Upper lobe of right lung (tissue), 1 donor: ENCODE results near the gene TLE1. TPM values are rescaled to one million over a fixed set of nuclear protein-coding genes. Genes with fewer than 3 reads are reported as not detected.

Source experiments
- ATAC-seq: fragments of 200-7000 bp; cut with Tn5 transposase; one replicate; pipeline ENCODE4 v1.9.1; 2020; ENCODE audit warnings: mild to moderate bottlenecking, moderate library complexity
- DNase-seq: peaks from one replicate; pipeline ENCODE4 v3.0.0-alpha.2; 2020
- H3K27ac ChIP-seq: fragments of 200-600 bp; one replicate; pipeline ENCODE4 v1.8.0; 2022
- H3K27me3 ChIP-seq: fragments of 200-600 bp; one replicate; pipeline ENCODE4 v1.8.0; 2022; ENCODE audit warnings: mild to moderate bottlenecking
- H3K36me3 ChIP-seq: fragments of 200-600 bp; one replicate; pipeline ENCODE4 v1.8.0; 2022
- H3K4me1 ChIP-seq: fragments of 200-600 bp; one replicate; pipeline ENCODE4 v1.8.0; 2022
- H3K4me3 ChIP-seq: fragments of 200-600 bp; one replicate; pipeline ENCODE4 v1.8.0; 2022; ENCODE audit warnings: mild to moderate bottlenecking
- H3K9me3 ChIP-seq: fragments of 200-600 bp; one replicate; pipeline ENCODE4 v1.8.0; 2022
- intact Hi-C: fragments of 100-400 bp; cut with DNase I; formaldehyde crosslinking; loops from one replicate; pipeline ENCODE4 v1.11.0; 2022
- total RNA-seq: library from RNA; stranded (reverse); fragmentation: NEBNext Ultra II Directional; extraction: Animal tissue kit (Norgen Biotek cat#: 25700); gene quantifications from one replicate; pipeline ENCODE4 v1.2.1, GENCODE V29; 2021
- TF ChIP-seq, protein P1 (sequence below): fragments of 200-600 bp; IDR thresholded peaks from one replicate; pipeline ENCODE4 v1.8.0; 2022; ENCODE audit warnings: antibody characterized with exemption
- donor health status: DM: no; HTN: yes; CAD: no; lungs with severe emphysema.

TLE1 gene
- total RNA-seq, 1 donor from 2014 or later: 19.2 TPM

DNA sequence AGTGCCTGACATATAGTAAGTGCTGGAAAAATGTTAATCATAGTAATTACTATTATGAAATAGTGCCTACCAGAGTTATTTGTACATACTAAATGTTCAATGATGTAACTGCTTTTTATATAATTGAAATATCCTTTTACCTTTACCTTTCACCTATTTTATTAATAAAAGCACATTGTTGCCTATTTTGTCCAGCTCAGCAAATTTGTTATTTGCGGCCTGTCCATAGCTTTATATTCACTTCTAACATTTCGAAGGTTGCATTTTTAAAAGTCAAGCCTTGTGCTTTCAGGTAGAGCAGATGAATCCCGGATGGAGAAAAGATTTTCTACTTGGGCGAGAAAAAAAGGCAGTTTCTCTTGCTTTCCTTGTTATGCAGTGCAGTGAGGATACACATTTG lies 119.3 kb downstream of the TLE1 start:
- Histone ChIP-seq H3K27ac (no peak overlapping the region), H3K4me1 (no peaks in the 10 kb centered on the region), H3K9me3 (no peaks in the 10 kb centered on the region), H3K4me3 (no peak overlapping the region), H3K27me3 (no peaks in the 10 kb centered on the region), H3K36me3 (no peaks in the 10 kb centered on the region)
- ATAC-seq (no peak), DNase-seq (no peak)
- TF ChIP-seq, protein P1, sequence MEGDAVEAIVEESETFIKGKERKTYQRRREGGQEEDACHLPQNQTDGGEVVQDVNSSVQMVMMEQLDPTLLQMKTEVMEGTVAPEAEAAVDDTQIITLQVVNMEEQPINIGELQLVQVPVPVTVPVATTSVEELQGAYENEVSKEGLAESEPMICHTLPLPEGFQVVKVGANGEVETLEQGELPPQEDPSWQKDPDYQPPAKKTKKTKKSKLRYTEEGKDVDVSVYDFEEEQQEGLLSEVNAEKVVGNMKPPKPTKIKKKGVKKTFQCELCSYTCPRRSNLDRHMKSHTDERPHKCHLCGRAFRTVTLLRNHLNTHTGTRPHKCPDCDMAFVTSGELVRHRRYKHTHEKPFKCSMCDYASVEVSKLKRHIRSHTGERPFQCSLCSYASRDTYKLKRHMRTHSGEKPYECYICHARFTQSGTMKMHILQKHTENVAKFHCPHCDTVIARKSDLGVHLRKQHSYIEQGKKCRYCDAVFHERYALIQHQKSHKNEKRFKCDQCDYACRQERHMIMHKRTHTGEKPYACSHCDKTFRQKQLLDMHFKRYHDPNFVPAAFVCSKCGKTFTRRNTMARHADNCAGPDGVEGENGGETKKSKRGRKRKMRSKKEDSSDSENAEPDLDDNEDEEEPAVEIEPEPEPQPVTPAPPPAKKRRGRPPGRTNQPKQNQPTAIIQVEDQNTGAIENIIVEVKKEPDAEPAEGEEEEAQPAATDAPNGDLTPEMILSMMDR: no peak
- intact Hi-C loops: no loop called here

DNA sequence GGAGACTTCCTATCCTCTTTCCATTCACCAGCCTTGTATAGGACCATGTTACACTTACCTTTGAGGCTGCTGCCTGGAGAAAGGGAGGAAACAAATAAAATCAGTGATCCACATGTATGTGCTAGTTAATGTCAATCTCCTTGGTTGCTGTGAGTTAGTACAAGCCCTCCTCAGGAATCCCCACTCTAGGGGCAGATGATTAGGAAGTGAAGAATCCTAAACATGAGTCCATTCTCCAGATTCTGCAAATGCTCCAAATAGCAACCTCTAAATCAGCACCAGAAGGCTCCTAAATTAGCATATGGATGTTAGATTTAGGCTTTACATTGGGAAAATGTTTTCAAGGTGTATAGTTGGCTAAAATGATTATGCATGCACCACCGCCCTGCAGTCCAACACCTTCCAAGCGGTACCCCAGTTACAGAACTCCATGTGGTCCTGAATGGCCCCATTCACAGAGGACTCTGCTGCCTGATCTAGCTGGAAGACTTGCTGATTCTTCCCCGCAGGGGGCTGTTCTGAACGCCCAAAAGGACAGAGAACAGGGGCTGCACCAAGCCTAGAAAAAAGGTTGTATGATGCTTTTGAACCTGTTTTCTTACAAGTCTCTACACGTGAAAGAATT lies 123.2 kb downstream of the TLE1 start:
- no peak for ATAC-seq
- peaks cover 2% of the 10 kb centered on the region for H3K27me3 ChIP-seq
- no peak overlapping the region for H3K4me3 ChIP-seq
- TF ChIP-seq, protein P1: no peak
- no peak overlapping the region for H3K27ac ChIP-seq
- intact Hi-C loops: no loop called here
- no peaks in the 10 kb centered on the region for H3K36me3 ChIP-seq
- no peaks in the 10 kb centered on the region for H3K9me3 ChIP-seq
- DNase-seq: no peak
- H3K4me1 ChIP-seq: no peaks in the 10 kb centered on the region

DNA sequence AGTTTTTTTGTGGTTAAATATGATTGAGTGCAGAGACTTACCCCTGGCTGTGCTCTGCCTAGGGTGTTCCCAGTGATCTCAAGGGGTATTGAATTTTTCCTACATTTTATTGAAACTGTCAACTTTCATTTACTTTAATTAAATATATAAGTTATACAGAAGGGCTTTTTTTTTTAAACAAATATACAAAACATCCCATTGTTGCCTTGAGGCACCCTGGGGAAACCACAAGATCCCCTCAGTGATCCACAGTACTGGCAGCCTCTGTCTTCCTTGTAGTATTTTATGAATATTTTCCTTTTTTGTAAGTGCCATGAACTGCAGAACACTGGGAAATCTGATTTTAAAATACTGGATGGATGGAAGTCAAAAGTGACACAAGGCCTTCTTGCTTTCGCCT lies 123.7 kb downstream of the TLE1 start:
- intact Hi-C loops: no loop called here
- Histone ChIP-seq H3K27ac (no peak overlapping the region), H3K36me3 (no peaks in the 10 kb centered on the region), H3K4me1 (no peaks in the 10 kb centered on the region), H3K9me3 (no peaks in the 10 kb centered on the region), H3K4me3 (no peak overlapping the region), H3K27me3 (peaks cover 3% of the 10 kb centered on the region)
- ATAC-seq (no peak), DNase-seq (no peak)
- TF ChIP-seq, protein P1: no peak

DNA sequence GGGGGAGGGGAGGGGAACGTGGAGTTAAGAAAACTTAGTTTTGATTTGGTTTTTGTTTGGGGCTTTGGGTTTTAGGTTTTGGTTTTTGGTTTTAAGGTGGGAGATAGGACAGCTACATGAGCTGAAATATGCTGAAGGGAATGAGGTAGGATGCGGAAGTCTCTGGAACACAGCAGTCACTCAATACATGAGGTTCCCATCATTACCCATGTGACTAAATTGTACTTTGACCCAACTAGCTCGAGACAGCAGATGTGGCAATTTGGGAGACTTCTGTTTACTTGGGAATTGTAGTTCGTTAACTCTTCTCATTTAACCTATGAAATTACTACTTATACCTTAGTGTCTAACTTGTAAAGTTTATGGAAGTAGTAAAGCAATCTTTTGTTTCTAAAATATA lies 124.2 kb downstream of the TLE1 start:
- Histone ChIP-seq H3K27ac (no peak overlapping the region), H3K4me3 (no peak overlapping the region), H3K27me3 (peaks cover 3% of the 10 kb centered on the region), H3K9me3 (no peaks in the 10 kb centered on the region), H3K36me3 (no peaks in the 10 kb centered on the region), H3K4me1 (no peaks in the 10 kb centered on the region)
- no peak for ATAC-seq
- TF ChIP-seq, protein P1: no peak
- intact Hi-C loops: no loop called here
- no peak for DNase-seq

DNA sequence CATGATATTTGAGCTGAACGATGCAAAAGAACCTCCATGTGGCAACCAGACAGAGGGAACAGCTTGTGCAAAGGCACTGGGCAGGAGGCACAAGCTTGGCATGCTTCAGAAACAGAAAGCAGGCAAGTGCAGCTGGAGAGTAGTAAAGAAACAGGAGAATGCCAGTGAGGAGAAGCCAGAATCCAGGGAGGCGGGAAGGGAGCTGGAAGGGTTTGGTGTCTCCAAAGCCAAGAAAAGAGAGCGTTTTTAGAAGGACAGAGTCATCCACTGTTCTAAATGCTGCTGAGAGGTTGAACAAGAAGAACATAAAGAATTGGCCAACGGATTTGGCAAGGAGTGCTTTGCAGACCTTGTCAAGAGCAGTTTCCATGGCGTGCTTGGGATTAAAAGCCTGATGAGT lies 124.7 kb downstream of the TLE1 start:
- DNase-seq (no peak), ATAC-seq (no peak)
- no peak overlapping the region for H3K27ac ChIP-seq
- no peaks in the 10 kb centered on the region for H3K4me1 ChIP-seq
- TF ChIP-seq, protein P1: no peak
- H3K4me3 ChIP-seq: no peak overlapping the region
- H3K27me3 ChIP-seq: peaks cover 3% of the 10 kb centered on the region
- no peaks in the 10 kb centered on the region for H3K36me3 ChIP-seq
- intact Hi-C loops: no loop called here
- no peaks in the 10 kb centered on the region for H3K9me3 ChIP-seq

DNA sequence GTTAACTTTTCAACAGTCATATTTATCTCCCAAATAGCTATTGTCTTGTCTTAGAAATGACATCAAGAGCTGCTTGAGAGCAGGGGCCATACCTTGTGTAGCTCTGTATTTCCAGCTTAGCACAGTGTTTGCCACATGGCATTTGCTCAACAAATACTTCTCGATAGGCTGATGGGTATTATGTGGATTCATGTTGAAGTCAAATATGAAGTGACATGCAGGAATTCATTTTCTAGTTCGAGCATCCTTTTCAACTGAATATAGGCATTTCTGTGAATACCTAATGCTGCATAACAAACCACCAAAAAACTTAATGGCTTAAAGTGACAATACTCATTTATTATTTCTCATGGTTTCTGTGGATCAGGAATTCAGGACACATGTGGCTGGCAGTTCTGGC lies 125.6 kb downstream of the TLE1 start:
- Histone ChIP-seq H3K4me1 (peaks cover 5% of the 10 kb centered on the region), H3K9me3 (no peaks in the 10 kb centered on the region), H3K4me3 (no peak overlapping the region), H3K27me3 (peaks cover 3% of the 10 kb centered on the region), H3K27ac (no peak overlapping the region), H3K36me3 (no peaks in the 10 kb centered on the region)
- no peak for DNase-seq
- TF ChIP-seq, protein P1: no peak
- no peak for ATAC-seq
- intact Hi-C loops: no loop called here
